Nephron progenitor cell (in vitro differentiated cells): ENCODE results near the gene EFCC1.
"Not testable (repeated sequence)": the region's sequence is repeated elsewhere in the genome, so short reads cannot be mapped to it uniquely, and the experiment has no call there.

Experiments
- DNase-seq: peaks from one replicate; pipeline ENCODE4 v3.0.0; 2021
- H3K27ac Mint-ChIP-seq: 2 replicates; pipeline ENCODE4 v1.8.0; 2021; ENCODE audit warnings: mild to moderate bottlenecking, moderate library complexity, mixed read lengths
- H3K27me3 Mint-ChIP-seq: 2 replicates; pipeline ENCODE4 v1.8.0; 2021; ENCODE audit warnings: mild to moderate bottlenecking, low read depth, mixed read lengths; ENCODE audit not compliant: poor library complexity
- H3K36me3 Mint-ChIP-seq: 2 replicates; pipeline ENCODE4 v1.8.0; 2021; ENCODE audit warnings: low read depth, mixed read lengths
- H3K4me1 Mint-ChIP-seq: 2 replicates; pipeline ENCODE4 v1.8.0; 2021; ENCODE audit warnings: mixed read lengths
- H3K4me3 Mint-ChIP-seq: 2 replicates; pipeline ENCODE4 v1.8.0; 2021; ENCODE audit warnings: mild to moderate bottlenecking, moderate library complexity, mixed read lengths
- H3K9me3 Mint-ChIP-seq: 2 replicates; pipeline ENCODE4 v1.8.0; 2021; ENCODE audit warnings: mild to moderate bottlenecking, moderate library complexity, mixed read lengths
- TF ChIP-seq, protein P1 (sequence below): fragments of 200-600 bp; sonication (generic); IDR thresholded peaks from 2 replicates; pipeline ENCODE4 v1.5.0; 2021; ENCODE audit warnings: antibody characterized with exemption

The EFCC1 gene

DNA sequence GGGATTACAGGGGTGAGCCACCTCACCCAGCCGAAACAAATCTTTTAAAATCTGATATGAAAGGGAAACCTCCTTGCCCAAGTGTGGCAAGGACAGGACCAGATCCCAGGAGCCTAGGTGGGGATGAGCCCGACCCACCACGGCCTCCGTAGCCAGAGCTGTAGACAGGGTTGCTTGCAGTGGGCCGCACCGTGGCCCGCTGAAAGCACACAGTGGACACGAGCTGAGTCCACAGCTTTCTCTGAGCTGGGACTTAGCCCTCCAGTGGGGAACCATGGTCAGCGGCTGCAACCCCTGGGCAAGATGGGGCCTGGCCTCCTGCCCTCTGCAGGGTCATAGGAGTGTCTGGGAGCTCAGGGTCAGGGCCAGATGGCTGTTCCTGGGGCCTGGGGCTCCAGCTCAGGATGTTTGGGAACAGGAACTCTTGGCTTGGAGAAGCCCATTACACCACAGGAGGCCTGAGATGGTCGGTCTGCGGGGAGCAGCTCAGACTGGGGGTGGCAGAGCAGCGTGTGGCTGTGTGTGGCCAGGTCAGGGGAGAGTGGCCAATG lies 84.1 kb downstream of the EFCC1 start:
- no peaks in the 10 kb centered on the region for H3K36me3 Mint-ChIP-seq
- TF ChIP-seq, protein P1, sequence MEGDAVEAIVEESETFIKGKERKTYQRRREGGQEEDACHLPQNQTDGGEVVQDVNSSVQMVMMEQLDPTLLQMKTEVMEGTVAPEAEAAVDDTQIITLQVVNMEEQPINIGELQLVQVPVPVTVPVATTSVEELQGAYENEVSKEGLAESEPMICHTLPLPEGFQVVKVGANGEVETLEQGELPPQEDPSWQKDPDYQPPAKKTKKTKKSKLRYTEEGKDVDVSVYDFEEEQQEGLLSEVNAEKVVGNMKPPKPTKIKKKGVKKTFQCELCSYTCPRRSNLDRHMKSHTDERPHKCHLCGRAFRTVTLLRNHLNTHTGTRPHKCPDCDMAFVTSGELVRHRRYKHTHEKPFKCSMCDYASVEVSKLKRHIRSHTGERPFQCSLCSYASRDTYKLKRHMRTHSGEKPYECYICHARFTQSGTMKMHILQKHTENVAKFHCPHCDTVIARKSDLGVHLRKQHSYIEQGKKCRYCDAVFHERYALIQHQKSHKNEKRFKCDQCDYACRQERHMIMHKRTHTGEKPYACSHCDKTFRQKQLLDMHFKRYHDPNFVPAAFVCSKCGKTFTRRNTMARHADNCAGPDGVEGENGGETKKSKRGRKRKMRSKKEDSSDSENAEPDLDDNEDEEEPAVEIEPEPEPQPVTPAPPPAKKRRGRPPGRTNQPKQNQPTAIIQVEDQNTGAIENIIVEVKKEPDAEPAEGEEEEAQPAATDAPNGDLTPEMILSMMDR = no peak
- H3K4me3 Mint-ChIP-seq = no peak overlapping the region
- no peak overlapping the region for H3K27ac Mint-ChIP-seq
- no peaks in the 10 kb centered on the region for H3K9me3 Mint-ChIP-seq
- DNase-seq = no peak
- peaks cover 3% of the 10 kb centered on the region for H3K27me3 Mint-ChIP-seq
- H3K4me1 Mint-ChIP-seq = no peaks in the 10 kb centered on the region

DNA sequence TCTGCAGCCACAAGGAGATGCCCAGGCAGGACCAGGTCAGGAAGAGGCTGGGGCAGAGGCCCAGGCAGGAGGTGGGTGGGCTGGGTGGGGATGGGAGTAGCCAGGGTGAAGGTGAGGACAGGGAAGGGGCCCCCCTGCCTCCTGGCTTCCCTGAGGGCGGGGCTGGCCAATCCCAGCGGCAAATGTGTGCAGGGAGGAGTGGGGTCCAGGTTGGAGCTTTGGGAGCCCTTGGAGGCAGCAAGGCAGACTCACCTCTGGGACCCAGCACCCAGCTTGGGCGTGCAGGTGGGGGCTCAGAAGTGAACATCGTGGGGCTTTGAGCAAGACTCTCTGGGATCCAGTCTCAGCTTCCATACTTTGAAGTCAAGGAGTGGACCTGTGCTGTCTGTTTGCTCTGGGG lies 84.7 kb downstream of the EFCC1 start:
- Mint-ChIP-seq H3K36me3 (no peaks in the 10 kb centered on the region), H3K4me3 (no peak overlapping the region), H3K27ac (no peak overlapping the region), H3K27me3 (peaks cover 3% of the 10 kb centered on the region), H3K9me3 (no peaks in the 10 kb centered on the region), H3K4me1 (no peaks in the 10 kb centered on the region)
- TF ChIP-seq, protein P1 = no peak
- DNase-seq = no peak

DNA sequence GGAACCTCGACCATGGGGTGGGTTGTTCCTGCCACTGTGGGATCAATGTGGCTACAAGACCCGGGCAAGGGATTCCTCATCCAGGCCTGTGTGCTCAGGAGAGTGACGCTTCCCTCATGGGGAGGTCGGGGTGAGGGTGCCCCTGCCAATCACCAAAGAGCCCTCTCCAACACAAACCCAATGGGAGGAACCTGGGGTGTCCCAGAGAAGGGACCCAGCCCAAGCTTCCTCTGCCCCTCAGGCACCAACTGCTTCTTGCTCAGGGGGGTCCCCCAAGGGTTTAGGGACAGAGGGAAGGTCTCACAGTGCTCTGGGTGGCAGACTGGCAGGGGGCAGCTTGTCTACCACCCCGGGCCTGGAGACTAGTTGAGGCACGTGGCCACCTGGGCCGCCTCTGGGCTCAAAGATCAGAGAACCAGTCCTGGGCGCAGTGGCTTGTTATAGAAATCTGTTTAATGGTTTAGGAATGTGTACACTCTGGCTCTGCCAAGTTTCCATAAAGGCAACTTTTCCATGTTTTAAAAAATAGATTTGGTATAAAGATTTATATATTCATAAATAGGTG lies 86.1 kb downstream of the EFCC1 start:
- no peaks in the 10 kb centered on the region for H3K4me1 Mint-ChIP-seq
- no peak overlapping the region for H3K4me3 Mint-ChIP-seq
- H3K27me3 Mint-ChIP-seq = peaks cover under 1% of the 10 kb centered on the region

DNA sequence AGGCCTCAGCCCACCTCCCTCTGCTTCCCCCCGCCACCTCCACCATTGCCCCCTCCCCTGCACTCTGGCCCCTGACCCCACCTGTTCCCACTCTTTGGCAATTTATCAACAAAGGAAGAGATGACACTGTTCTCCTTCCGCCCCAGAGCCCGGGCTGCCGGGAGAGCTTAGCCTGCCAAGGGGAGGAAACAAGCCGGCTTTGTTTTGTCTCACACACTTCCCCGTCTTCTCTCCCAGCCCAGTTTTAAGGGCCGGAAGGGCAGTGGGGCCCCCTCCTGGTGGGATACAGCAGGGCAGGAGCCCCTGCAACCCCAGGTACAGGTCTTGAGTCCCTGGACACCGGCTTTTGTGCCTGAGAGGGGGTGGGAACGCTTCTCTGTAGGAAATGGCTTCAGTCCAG lies 86.8 kb downstream of the EFCC1 start:
- peak; percentile 39 for DNase-seq
- not testable (repeated sequence) for H3K27ac Mint-ChIP-seq, H3K4me3 Mint-ChIP-seq

More for the DNA sequence above, 86.1 kb downstream of the EFCC1 start:
- H3K27ac Mint-ChIP-seq = no peak overlapping the region
- DNase-seq = no peak
- H3K9me3 Mint-ChIP-seq = no peaks in the 10 kb centered on the region
- TF ChIP-seq, protein P1 = no peak
- H3K36me3 Mint-ChIP-seq = peaks cover 3% of the 10 kb centered on the region

DNA sequence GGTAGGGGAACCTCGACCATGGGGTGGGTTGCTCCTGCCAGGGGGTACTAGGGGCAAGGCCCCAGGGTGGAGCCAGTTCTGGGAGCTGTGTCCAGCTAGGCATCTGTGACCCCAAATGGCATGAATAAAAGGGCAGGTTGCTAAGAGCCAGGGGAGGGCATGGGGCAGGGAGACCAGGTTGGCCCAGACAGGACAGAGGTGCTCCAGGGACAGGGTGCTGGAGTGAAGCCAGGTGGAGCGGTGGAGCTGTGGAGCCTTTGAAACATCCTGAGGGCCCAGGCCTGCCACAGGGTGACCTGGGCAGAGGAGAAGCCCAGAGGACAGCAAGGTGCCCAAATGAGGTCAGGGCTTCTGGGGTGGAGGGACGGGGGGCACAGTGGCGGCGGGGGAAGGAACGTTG lies 87.2 kb downstream of the EFCC1 start:
- not testable (repeated sequence) for H3K27me3 Mint-ChIP-seq, H3K27ac Mint-ChIP-seq, H3K4me3 Mint-ChIP-seq, H3K4me1 Mint-ChIP-seq, H3K36me3 Mint-ChIP-seq, H3K9me3 Mint-ChIP-seq, DNase-seq

More for the DNA sequence above, 86.8 kb downstream of the EFCC1 start:
- H3K4me1 Mint-ChIP-seq, H3K27me3 Mint-ChIP-seq, H3K36me3 Mint-ChIP-seq, H3K9me3 Mint-ChIP-seq: not testable (repeated sequence)
